ENCODE data around the gene SIRT7.
A peak's percentile ranks its signal among the peaks of the same experiment; 100 is the strongest.

The SIRT7 gene

GRCh38 chr17:81925860-81926450 lies 8.0 kb upstream of the SIRT7 start:
- peaks cover 51% of the 10 kb centered on the region for H3K79me1 ChIP-seq (ENCODE audit: low read depth, low read length)
- no CpG with 5 or more reads among the region's 10 CpGs for WGBS, 2 donors (ENCODE audit: extremely low coverage in 2 of 2, insufficient read length in 2 of 2, insufficient replicate concordance in 1 of 2)

GRCh38 chr17:81924557-81925532 lies 6.9 kb upstream of the SIRT7 start:
- peaks cover 22 to 35% of the 10 kb centered on the region in 2 donors for H3K4me1 ChIP-seq (ENCODE audit: control insufficient read depth in 2 of 2, insufficient read depth in 1 of 2, low read depth in 1 of 2, low read length in 2 of 2)
- peak overlapping the region; percentile 11 for H2AK5ac ChIP-seq (ENCODE audit: low read depth, low read length)
- H2BK12ac ChIP-seq (ENCODE audit: low read length), result peak overlapping the region; percentile 84
- H2BK120ac ChIP-seq (ENCODE audit: low read depth, low read length), result peak overlapping the region; percentile 61
- H2BK5ac ChIP-seq (ENCODE audit: low read length), result peak overlapping the region; percentile 82
- no peak overlapping the region for H4K91ac ChIP-seq (ENCODE audit: low read depth, low read length, poor library complexity)
- peaks cover 0 to 10% (median 0%) of the 10 kb centered on the region in 3 experiments for H3K27me3 ChIP-seq (ENCODE audit: control insufficient read depth in 3 of 3, insufficient read depth in 3 of 3, low read depth in 1 of 3, low read length in 3 of 3)
- peak overlapping the region; percentile 20 for H3K23ac ChIP-seq (ENCODE audit: low read depth, low read length, poor library complexity)
- no peak overlapping the region for H3K4me3 ChIP-seq (ENCODE audit: low read length in 2 of 2)
- peak overlapping the region; percentile 24 for H2BK15ac ChIP-seq (ENCODE audit: low read length)
- no peak overlapping the region for H3K4me2 ChIP-seq (ENCODE audit: insufficient read depth, low read length, poor library complexity, severe bottlenecking)
- DNase-seq (ENCODE audit: low spot score), result no peak
- H3K79me1 ChIP-seq (ENCODE audit: low read depth, low read length), result peaks cover 57% of the 10 kb centered on the region
- no peak overlapping the region for H3K14ac ChIP-seq (ENCODE audit: low read length)
- no peak overlapping the region for H4K8ac ChIP-seq (ENCODE audit: low read depth, low read length)
- H3K4ac ChIP-seq (ENCODE audit: low read length), result no peak overlapping the region
- peaks cover 0 to 3% of the 10 kb centered on the region in 2 donors for H3K9me3 ChIP-seq (replicated peaks in 1 of 2; ENCODE audit: control insufficient read depth in 2 of 2, insufficient read depth in 1 of 2, low read depth in 1 of 2, low read length in 2 of 2)
- H3K9ac ChIP-seq (ENCODE audit: low read depth, low read length, poor library complexity), result peak overlapping the region; percentile 60
- peak overlapping the region; percentile 28 for H3K27ac ChIP-seq (replicated peaks; ENCODE audit: low read length)
- H3K18ac ChIP-seq (ENCODE audit: low read length), result peak overlapping the region; percentile 13
- no peak overlapping the region for H2AFZ ChIP-seq (ENCODE audit: low read length)
- peaks cover 17 to 28% of the 10 kb centered on the region in 2 donors for H3K36me3 ChIP-seq (replicated peaks in 1 of 2; ENCODE audit: control insufficient read depth in 2 of 2, insufficient read depth in 2 of 2, low read length in 2 of 2)
- WGBS, 2 donors (ENCODE audit: extremely low coverage in 2 of 2, insufficient read length in 2 of 2, insufficient replicate concordance in 1 of 2), result no CpG with 5 or more reads among the region's 21 CpGs

More at GRCh38 chr17:81925860-81926450, 8.0 kb upstream of the SIRT7 start:
- Histone ChIP-seq H3K4me1 (ENCODE audit: control insufficient read depth in 2 of 2, insufficient read depth in 1 of 2, low read depth in 1 of 2, low read length in 2 of 2) (peaks cover 22 to 35% of the 10 kb centered on the region in 2 donors), H3K14ac (ENCODE audit: low read length) (no peak overlapping the region), H2BK15ac (ENCODE audit: low read length) (peak overlapping the region; percentile 2), H2BK12ac (ENCODE audit: low read length) (no peak overlapping the region), H3K4me2 (ENCODE audit: insufficient read depth, low read length, poor library complexity, severe bottlenecking) (peak overlapping the region; percentile 86), H3K27ac (replicated peaks; ENCODE audit: low read length) (peak overlapping the region; percentile 61), H3K4ac (ENCODE audit: low read length) (no peak overlapping the region), H3K9ac (ENCODE audit: low read depth, low read length, poor library complexity) (peak overlapping the region; percentile 81), H3K9me3 (replicated peaks in 1 of 2; ENCODE audit: control insufficient read depth in 2 of 2, insufficient read depth in 1 of 2, low read depth in 1 of 2, low read length in 2 of 2) (peaks cover 0 to 3% of the 10 kb centered on the region in 2 donors), H2AFZ (ENCODE audit: low read length) (no peak overlapping the region), H3K23ac (ENCODE audit: low read depth, low read length, poor library complexity) (peak overlapping the region; percentile 11), H3K27me3 (ENCODE audit: control insufficient read depth in 3 of 3, insufficient read depth in 3 of 3, low read depth in 1 of 3, low read length in 3 of 3) (peaks cover 0 to 10% (median 0%) of the 10 kb centered on the region in 3 experiments), H2BK120ac (ENCODE audit: low read depth, low read length) (no peak overlapping the region), H3K36me3 (replicated peaks in 1 of 2; ENCODE audit: control insufficient read depth in 2 of 2, insufficient read depth in 2 of 2, low read length in 2 of 2) (peaks cover 11 to 20% of the 10 kb centered on the region in 2 donors), H3K18ac (ENCODE audit: low read length) (peak overlapping the region; percentile 5), H4K91ac (ENCODE audit: low read depth, low read length, poor library complexity) (no peak overlapping the region), H2BK5ac (ENCODE audit: low read length) (peak overlapping the region; percentile 66), H2AK5ac (ENCODE audit: low read depth, low read length) (no peak overlapping the region), H3K4me3 (ENCODE audit: low read length in 2 of 2) (peak overlapping the region; percentile 74 to 95), H4K8ac (ENCODE audit: low read depth, low read length) (no peak overlapping the region)
- DNase-seq (ENCODE audit: low spot score), result no peak

- Histone ChIP-seq H3K27ac (replicated peaks; ENCODE audit: low read length) (peak overlapping the region; percentile 57), H2BK120ac (ENCODE audit: low read depth, low read length) (no peak overlapping the region), H2BK15ac (ENCODE audit: low read length) (no peak overlapping the region), H2BK5ac (ENCODE audit: low read length) (peak overlapping the region; percentile 82), H3K14ac (ENCODE audit: low read length) (peak overlapping the region; percentile 94), H3K79me1 (ENCODE audit: low read depth, low read length) (peaks cover 48% of the 10 kb centered on the region), H3K36me3 (replicated peaks in 1 of 2; ENCODE audit: control insufficient read depth in 2 of 2, insufficient read depth in 2 of 2, low read length in 2 of 2) (peaks cover 17 to 36% of the 10 kb centered on the region in 2 donors), H2AK5ac (ENCODE audit: low read depth, low read length) (peak overlapping the region; percentile 83), H3K9me3 (replicated peaks in 1 of 2; ENCODE audit: control insufficient read depth in 2 of 2, insufficient read depth in 1 of 2, low read depth in 1 of 2, low read length in 2 of 2) (peaks cover 0 to 3% of the 10 kb centered on the region in 2 donors), H4K91ac (ENCODE audit: low read depth, low read length, poor library complexity) (no peak overlapping the region), H3K4me2 (ENCODE audit: insufficient read depth, low read length, poor library complexity, severe bottlenecking) (peak overlapping the region; percentile 47), H3K4me1 (ENCODE audit: control insufficient read depth in 2 of 2, insufficient read depth in 1 of 2, low read depth in 1 of 2, low read length in 2 of 2) (peaks cover 20 to 30% of the 10 kb centered on the region in 2 donors), H3K4ac (ENCODE audit: low read length) (peak overlapping the region; percentile 66), H3K27me3 (ENCODE audit: control insufficient read depth in 3 of 3, insufficient read depth in 3 of 3, low read depth in 1 of 3, low read length in 3 of 3) (peaks cover 0 to 5% (median 0%) of the 10 kb centered on the region in 3 experiments), H2AFZ (ENCODE audit: low read length) (no peak overlapping the region), H3K4me3 (ENCODE audit: low read length in 2 of 2) (no peak overlapping the region), H3K9ac (ENCODE audit: low read depth, low read length, poor library complexity) (peak overlapping the region; percentile 80), H4K8ac (ENCODE audit: low read depth, low read length) (no peak overlapping the region), H3K18ac (ENCODE audit: low read length) (peak overlapping the region; percentile 80), H2BK12ac (ENCODE audit: low read length) (no peak overlapping the region), H3K23ac (ENCODE audit: low read depth, low read length, poor library complexity) (peak overlapping the region; percentile 89)
- WGBS, 2 donors (ENCODE audit: extremely low coverage in 2 of 2, insufficient read length in 2 of 2, insufficient replicate concordance in 1 of 2), result no CpG with 5 or more reads among the region's 32 CpGs
- DNase-seq (ENCODE audit: low spot score), result no peak
Measured at GRCh38 chr17:81923302-81924260, 5.6 kb upstream of the SIRT7 start.
